ENCODE results near the gene ATP2C1.

The ATP2C1 gene

DNA sequence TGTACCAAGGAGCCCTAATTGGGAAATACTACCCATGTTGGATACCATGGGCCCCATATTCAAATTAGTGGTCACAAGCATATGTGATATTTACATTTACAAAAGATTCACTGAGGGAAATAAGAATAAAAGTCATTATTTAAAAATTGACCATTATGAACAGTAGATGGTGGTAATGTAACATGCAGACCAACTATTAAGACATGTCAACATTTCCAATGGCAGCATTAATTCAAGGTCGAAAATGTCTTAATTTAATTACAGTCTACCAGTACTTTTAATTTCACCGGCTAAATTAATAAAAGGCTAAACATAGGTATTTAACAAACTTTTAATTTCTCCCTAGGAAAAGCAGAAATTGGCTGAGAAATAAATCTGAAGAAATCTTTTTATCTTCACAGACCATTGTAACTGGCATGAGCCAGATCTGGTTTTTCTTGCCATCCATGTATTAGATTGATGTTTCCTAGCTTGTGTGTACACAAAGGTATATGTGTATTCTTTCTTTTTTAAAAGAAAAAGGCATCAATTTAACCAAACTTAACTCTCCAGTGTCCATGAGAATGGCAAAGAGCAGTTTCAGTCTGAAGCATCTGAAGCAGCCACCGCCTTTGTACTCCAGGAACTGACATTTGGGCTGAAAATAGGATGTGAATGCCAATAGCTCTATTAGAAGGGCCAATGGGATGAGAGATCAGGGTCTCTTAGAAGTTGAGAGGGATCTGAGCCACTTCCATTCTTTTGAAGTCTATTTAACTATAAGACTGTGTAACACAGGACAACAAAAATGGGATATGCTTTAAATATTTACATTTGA, 159.4 kb downstream of the ATP2C1 start:
- DNase-seq, result no peak

All from effector CD4-positive, alpha-beta T cell (primary cell).